Heart right ventricle (tissue), 16 donors: Measurements from ENCODE around the gene FAM227B. TPM values are rescaled to one million over a fixed set of nuclear protein-coding genes. Genes with fewer than 3 reads are reported as not detected.
"Not testable (repeated sequence)": the region's sequence is repeated elsewhere in the genome, so short reads cannot be mapped to it uniquely, and the experiment has no call there.

Experiments used
- ATAC-seq, 8 donors: fragments of 200-7000 bp; cut with Tn5 transposase; one replicate each; pipeline ENCODE4 v1.9.1; 2020; ENCODE audit warnings: mild to moderate bottlenecking in 8 of 8, moderate library complexity in 8 of 8, moderate number of reproducible peaks in 1 of 8
- DNase-seq, 2 donors: peaks; one replicate each; pipeline ENCODE4 v3.0.0-alpha.2; 2020
- H3K27ac ChIP-seq, 10 donors: fragments of 200-600 bp; sonication (generic) in 2 of 10; one replicate each; pipeline versions ENCODE4 v1.5.0 to v1.8.0; 2020 to 2022; ENCODE audit warnings: mild to moderate bottlenecking in 3 of 10
- H3K27me3 ChIP-seq, 7 donors: fragments of 200-600 bp; one replicate each; pipeline ENCODE4 v1.8.0; 2021 to 2022; ENCODE audit warnings: mild to moderate bottlenecking in 2 of 7
- H3K36me3 ChIP-seq, 9 donors: fragments of 200-600 bp; sonication (generic) in 1 of 9; one replicate each; pipeline versions ENCODE4 v1.5.0 to v1.8.0; 2020 to 2022; ENCODE audit warnings: mild to moderate bottlenecking in 2 of 9
- H3K4me1 ChIP-seq, 9 donors: fragments of 200-600 bp; sonication (generic) in 1 of 9; one replicate each; pipeline versions ENCODE4 v1.5.0 to v1.8.0; 2020 to 2022; ENCODE audit warnings: mild to moderate bottlenecking in 4 of 9
- H3K4me3 ChIP-seq, 10 donors: fragments of 200-600 bp; sonication (generic) in 2 of 10; one replicate each; pipeline versions ENCODE4 v1.5.0 to v1.8.0; 2020 to 2022; ENCODE audit warnings: mild to moderate bottlenecking in 7 of 10, moderate library complexity in 2 of 10
- H3K9me3 ChIP-seq, 11 donors: fragments of 200-600 bp in 10 of 11; sonication (generic) in 2 of 11; one replicate each; pipeline versions ENCODE4 v1.5.0 to v1.8.0; 2013 to 2022; ENCODE audit warnings: mild to moderate bottlenecking in 2 of 11, control low read depth in 1 of 11, moderate library complexity in 1 of 11
- WGBS, 2 donors: extraction: QIAGEN DNeasy Blood & Tissue Kit; methylation state at CpG; one replicate each; pipeline ENCODE4 v1.1.7; 2013; ENCODE audit warnings: inconsistent platforms in 1 of 2; 5-methylcytosine and 5-hydroxymethylcytosine counted together
- intact Hi-C, 10 donors: fragments of 100-400 bp; cut with DNase I; formaldehyde crosslinking; loops; one replicate each; pipeline versions ENCODE4 v1.11.1 to v1.14.2; 2022
- polyA plus RNA-seq, 2 donors: library from polyadenylated mRNA; stranded (reverse); fragments of 200-250 nt; gene quantifications; one replicate each; pipeline ENCODE4 v1.2.3, GENCODE V29; 2013
- total RNA-seq, 10 donors: library from RNA; stranded (reverse); fragmentation: NEBNext Ultra II Directional in 3 of 10; extraction: Animal tissue kit (Norgen Biotek cat#: 25700) in 3 of 10; gene quantifications; one replicate each; pipeline versions ENCODE4 v1.2.1 to v1.2.4, GENCODE V29; 2021 to 2023
- TF ChIP-seq, protein P1 (sequence below), 9 donors: fragments of 200-600 bp; sonication (generic) in 2 of 9; IDR thresholded peaks; one replicate each; pipeline versions ENCODE4 v1.5.0 to v1.8.0; 2021 to 2022; ENCODE audit warnings: antibody characterized with exemption in 9 of 9, mild to moderate bottlenecking in 5 of 9, moderate library complexity in 1 of 9
- donor health status: Arrhythmogenic right ventricular cardiomyopathy.
- donor health status: ischemic (EF 13 %, LVEDD 7.1; RV severe dilation, severe dysfunction).
- donor health status: healthy with polysubstance abuse.
- donor health status: DM: no; HTN: yes; CAD: no.
- donor health status: DM: no; HTN: no; CAD: no.
- donor health status: ischemic (EF 25% LVEDD 6.9; RV normal size, moderate dysfunction).
- donor health status: ischemic (EF 25% LVEDD 5.7; RV mildly dilated, moderate dysfunction).
- donor health status: healthy.
- donor health status: DM: yes; HTN: yes; CAD: no.
- donor health status: Ischemic cardiomyopathy.
- donor health status: ischemic (EF 35%, LVEDD 5.7; RV mildly dilated, moderate dysfunction).
- donor health status: nonischemic (EF 11% LVEDD 7.7; RV severe dilation, severe dysfunction).
- donor health status: DM: yes; HTN: yes; CAD: no.
- donor health status: PGD.
- donor health status: ischemic (EF 29% LVEDD 5.4; RV normal size, mild dysfunction).
- donor health status: nonischemic (EF 23%, LVEDD 6.1; RV moderate dilation, normal function).

Gene FAM227B
- total and polyA plus RNA-seq, 12 donors = 5.1 to 22.8 (median 14.4) TPM

DNA sequence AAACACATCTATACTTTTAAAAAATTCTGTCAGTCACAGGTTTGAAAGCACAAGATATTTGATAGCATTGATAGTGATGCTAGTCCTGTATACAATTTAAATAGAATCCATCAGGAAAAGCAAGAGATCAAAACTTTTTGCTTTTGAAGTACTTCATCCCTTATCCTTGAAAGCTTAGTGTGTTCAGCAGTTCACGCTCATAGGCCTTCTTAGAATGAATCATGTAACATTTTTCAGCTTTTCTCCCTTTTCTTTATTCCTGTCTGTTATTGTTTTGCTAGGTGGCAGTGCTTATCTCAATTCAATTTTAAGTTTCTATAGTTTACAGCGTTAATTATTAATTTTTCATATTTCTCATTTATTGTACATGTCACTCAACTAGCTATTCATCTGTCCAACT lies 128.5 kb downstream of the FAM227B start:
- ATAC-seq (no peak), DNase-seq (no peak)
- WGBS, 2 donors = 82 to 89% methylated on average over 2 of the region's 2 CpGs
- intact Hi-C loops = no loop called here
- Histone ChIP-seq H3K9me3 (no peaks in the 10 kb centered on the region), H3K27ac (no peak overlapping the region), H3K27me3 (no peaks in the 10 kb centered on the region), H3K4me1 (no peaks in the 10 kb centered on the region), H3K4me3 (no peak overlapping the region), H3K36me3 (no peaks in the 10 kb centered on the region)
- TF ChIP-seq, protein P1, sequence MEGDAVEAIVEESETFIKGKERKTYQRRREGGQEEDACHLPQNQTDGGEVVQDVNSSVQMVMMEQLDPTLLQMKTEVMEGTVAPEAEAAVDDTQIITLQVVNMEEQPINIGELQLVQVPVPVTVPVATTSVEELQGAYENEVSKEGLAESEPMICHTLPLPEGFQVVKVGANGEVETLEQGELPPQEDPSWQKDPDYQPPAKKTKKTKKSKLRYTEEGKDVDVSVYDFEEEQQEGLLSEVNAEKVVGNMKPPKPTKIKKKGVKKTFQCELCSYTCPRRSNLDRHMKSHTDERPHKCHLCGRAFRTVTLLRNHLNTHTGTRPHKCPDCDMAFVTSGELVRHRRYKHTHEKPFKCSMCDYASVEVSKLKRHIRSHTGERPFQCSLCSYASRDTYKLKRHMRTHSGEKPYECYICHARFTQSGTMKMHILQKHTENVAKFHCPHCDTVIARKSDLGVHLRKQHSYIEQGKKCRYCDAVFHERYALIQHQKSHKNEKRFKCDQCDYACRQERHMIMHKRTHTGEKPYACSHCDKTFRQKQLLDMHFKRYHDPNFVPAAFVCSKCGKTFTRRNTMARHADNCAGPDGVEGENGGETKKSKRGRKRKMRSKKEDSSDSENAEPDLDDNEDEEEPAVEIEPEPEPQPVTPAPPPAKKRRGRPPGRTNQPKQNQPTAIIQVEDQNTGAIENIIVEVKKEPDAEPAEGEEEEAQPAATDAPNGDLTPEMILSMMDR (IDR thresholded peaks at IDR 0.05) = no peak

- Histone ChIP-seq H3K27me3 (no peaks in the 10 kb centered on the region), H3K4me1 (peaks cover 0 to under 1% (median 0%) of the 10 kb centered on the region in 9 donors), H3K9me3 (no peaks in the 10 kb centered on the region), H3K27ac (no peak overlapping the region), H3K36me3 (peaks cover 0 to under 1% (median 0%) of the 10 kb centered on the region in 9 donors), H3K4me3 (no peak overlapping the region)
- TF ChIP-seq, protein P1 (IDR thresholded peaks at IDR 0.05) = no peak
- intact Hi-C loops = no loop called here
- DNase-seq (no peak), ATAC-seq (no peak)
- WGBS, 2 donors = 97% methylated on average over 1 of the region's 1 CpG
These were observed 129.7 kb downstream of the FAM227B start for GRCh38 chr15:49490966-49491365.

GRCh38 chr15:49485401-49485800 lies 135.2 kb downstream of the FAM227B start:
- H3K4me3 ChIP-seq, DNase-seq, ATAC-seq, H3K36me3 ChIP-seq, H3K27me3 ChIP-seq, H3K9me3 ChIP-seq: not testable (repeated sequence)
- Histone ChIP-seq H3K27ac (peak overlapping the region in 1 of 10 donors; percentile 31), H3K4me1 (peaks cover 0 to 11% (median 0%) of the 10 kb centered on the region in 9 donors)
- intact Hi-C loops = loop anchor here in 1 of 10 donors (10.0 kb wide), 1 partner anchor 61 kb away; the partner anchor contains the start of gene FGF7
- 13 to 48% methylated on average over 1 of the region's 1 CpG for WGBS, 2 donors

- H3K27ac ChIP-seq, H3K36me3 ChIP-seq, DNase-seq, H3K4me1 ChIP-seq, intact Hi-C loops, ATAC-seq, H3K4me3 ChIP-seq, H3K9me3 ChIP-seq, H3K27me3 ChIP-seq: not testable (repeated sequence)
These were observed 141.6 kb downstream of the FAM227B start for GRCh38 chr15:49478982-49479381.

DNA sequence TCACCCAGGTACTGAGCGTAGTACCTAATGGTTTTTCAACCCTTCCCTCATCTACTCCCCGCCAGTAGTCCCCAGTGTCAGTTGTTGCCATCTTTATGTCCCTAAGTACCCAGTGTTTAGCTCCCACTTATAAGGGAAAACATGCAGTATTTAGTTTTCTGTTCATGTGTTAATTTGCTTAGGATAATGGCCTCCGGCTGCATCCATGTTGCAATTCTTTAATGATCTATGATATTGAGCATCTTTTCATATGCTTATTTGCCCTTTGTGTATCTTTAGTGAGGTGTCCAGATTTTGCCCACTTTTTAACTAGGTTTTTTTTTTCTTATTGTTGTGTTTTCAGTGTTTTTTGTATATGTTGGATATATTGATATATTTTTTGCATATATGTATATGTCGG lies 142.6 kb downstream of the FAM227B start:
- H3K9me3 ChIP-seq, H3K4me1 ChIP-seq, intact Hi-C loops, H3K27me3 ChIP-seq, DNase-seq, H3K36me3 ChIP-seq, H3K4me3 ChIP-seq, H3K27ac ChIP-seq, ATAC-seq: not testable (repeated sequence)
- WGBS, 2 donors = 79 to 96% methylated on average over 4 of the region's 4 CpGs

DNA sequence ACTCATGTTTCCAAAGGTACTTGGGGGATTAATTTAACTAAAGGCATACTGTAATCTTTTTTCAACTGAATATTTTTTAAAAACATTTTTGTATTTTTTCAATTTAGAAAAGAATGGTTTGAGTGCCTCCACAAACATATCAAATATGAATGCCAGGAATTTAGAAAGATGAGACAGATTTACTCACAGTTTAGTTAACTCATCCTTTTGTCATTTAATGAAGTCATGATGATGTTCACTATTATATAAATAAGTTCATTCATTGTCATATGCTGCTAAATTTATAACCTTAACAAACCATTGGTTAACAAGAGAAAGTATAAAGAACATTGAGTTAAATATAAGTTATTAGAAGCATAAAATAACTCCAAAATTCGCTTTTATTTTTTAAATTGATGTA lies 147.6 kb downstream of the FAM227B start:
- intact Hi-C loops = no loop called here
- 68 to 80% methylated on average over 1 of the region's 1 CpG for WGBS, 2 donors

More for the DNA sequence above, 147.6 kb downstream of the FAM227B start:
- no peaks in the 10 kb centered on the region for H3K27me3 ChIP-seq
- H3K4me3 ChIP-seq = no peak overlapping the region
- peaks cover 0 to 16% (median 7%) of the 10 kb centered on the region in 9 donors for H3K4me1 ChIP-seq
- ATAC-seq = no peak
- no peak overlapping the region for H3K27ac ChIP-seq
- no peaks in the 10 kb centered on the region for H3K9me3 ChIP-seq
- TF ChIP-seq, protein P1 (IDR thresholded peaks at IDR 0.05) = no peak
- DNase-seq = no peak
- no peaks in the 10 kb centered on the region for H3K36me3 ChIP-seq
